ENCODE data around the gene APBA2. TPM values are rescaled to one million over a fixed set of nuclear protein-coding genes. Genes with fewer than 3 reads are reported as not detected.

Gene APBA2
- total and polyA plus RNA-seq, 10 of the 15 experiments (the other 5 are each of a cell fraction or from before 2014, with no cell fraction given), result 0.06 to 0.26 (median 0.07) TPM; not detected in 7

- POLR2A ChIA-PET, result no interaction called here
- RAD21 ChIA-PET (ENCODE audit: unreplicated experiment), result interaction anchor here (0.6 to 1.6 kb wide), 5 partner anchors 10 to 415 kb away, joined by 3 to 8 read pairs (median 4); no protein-coding TSS in a partner anchor
- Histone ChIP-seq H3K27me3 (replicated peaks in 1 of 2; ENCODE audit: control insufficient read depth in 2 of 2, insufficient read depth in 2 of 2, low read length in 1 of 2) (no peaks in the 10 kb centered on the region), H3K4me2 (ENCODE audit: control insufficient read depth, insufficient read depth) (peak overlapping the region; percentile 35; the same call in 1 of the 2 replicates), H3K4me3 (no peak overlapping the region), H3K4me1 (ENCODE audit: control insufficient read depth, insufficient read depth, low read length) (no peaks in the 10 kb centered on the region; the same call in 1 of the 2 replicates), H3K9ac (ENCODE audit: control insufficient read depth, insufficient read depth, low read length) (no peak overlapping the region), H4K20me1 (ENCODE audit: control insufficient read depth, insufficient read depth) (no peaks in the 10 kb centered on the region), H3K36me3 (ENCODE audit: control insufficient read depth in 2 of 2, insufficient read depth in 2 of 2, low read length in 1 of 2) (no peaks in the 10 kb centered on the region), H3K9me3 (replicated peaks; ENCODE audit: control insufficient read depth, insufficient read depth, low read length) (no peaks in the 10 kb centered on the region), H3K79me2 (ENCODE audit: control insufficient read depth, insufficient read depth, low read length) (no peaks in the 10 kb centered on the region), H2AFZ (ENCODE audit: control insufficient read depth, low read depth, low read length) (no peak overlapping the region), H3K27ac (ENCODE audit: control insufficient read depth, insufficient read depth) (no peak overlapping the region)
- BruUV-seq (replicated peaks), result no TSS peak
- no peak for DNase-seq (ENCODE audit: low read depth, low spot score)
- 0 out of 2 replicates have a peak, but pooled peaks have one; percentile 26 for TF ChIP-seq IKZF1 (conservative IDR thresholded peaks at IDR 0.05)
- no peak for TF ChIP-seq NFYB (IDR thresholded peaks at IDR 0.05; ENCODE audit: insufficient read depth, low read depth, low read length)
- no peak for TF ChIP-seq MAX (IDR thresholded peaks at IDR 0.05; ENCODE audit: low read depth, low read length)
- 0 out of 2 replicates have a peak, but pooled peaks have one; percentile 27 for TF ChIP-seq HCFC1 (IDR thresholded peaks at IDR 0.05; ENCODE audit: low read length)
- no peak for TF ChIP-seq NR2F1 (conservative IDR thresholded peaks at IDR 0.05)
- TF ChIP-seq MEF2B (IDR thresholded peaks at IDR 0.05; ENCODE audit: partially characterized antibody, poor library complexity, severe bottlenecking), result no peak
- TF ChIP-seq JUNB (IDR thresholded peaks at IDR 0.05), result no peak
- 0 out of 2 replicates have a peak, but pooled peaks have one; percentile 61 for TF ChIP-seq EED (IDR thresholded peaks at IDR 0.05; ENCODE audit: low read depth)
- TF ChIP-seq CTCF (IDR thresholded peaks at IDR 0.05 in 2 of 3, conservative IDR thresholded peaks at IDR 0.05 in 1 of 3; ENCODE audit: control insufficient read depth in 2 of 3, extremely low read depth in 1 of 3, insufficient read depth in 1 of 3, low read depth in 3 of 3, low read length in 3 of 3), result peak; percentile 80 to 97 (median 87)
- TF ChIP-seq CREB1 (IDR thresholded peaks at IDR 0.05; ENCODE audit: low read depth), result no peak
- 0 out of 2 replicates have a peak, but pooled peaks have one; percentile 42 for TF ChIP-seq YY1 (IDR thresholded peaks at IDR 0.05; ENCODE audit: low read depth, low read length)
- 0 out of 4 replicates have a peak, but pooled peaks of 1 of the 2 experiments have one; percentile 29 for TF ChIP-seq BHLHE40 (IDR thresholded peaks at IDR 0.05; ENCODE audit: borderline replicate concordance in 1 of 2, low read depth in 2 of 2, low read length in 1 of 2)
- TF ChIP-seq SMC3 (IDR thresholded peaks at IDR 0.05; ENCODE audit: borderline replicate concordance, low read length), result peak; percentile 72
- no peak for TF ChIP-seq HDAC2 (IDR thresholded peaks at IDR 0.05)
- TF ChIP-seq SMAD1 (IDR thresholded peaks at IDR 0.05; ENCODE audit: low read depth, partially characterized antibody), result no peak
- no peak for TF ChIP-seq NFYA (IDR thresholded peaks at IDR 0.05; ENCODE audit: borderline replicate concordance, low read depth, low read length)
- peak; percentile 77 for TF ChIP-seq RAD21 (IDR thresholded peaks at IDR 0.05; ENCODE audit: insufficient read depth, low read depth, low read length)
- no peak for TF ChIP-seq HDAC6 (IDR thresholded peaks at IDR 0.05; ENCODE audit: unreplicated experiment)
- TF ChIP-seq GATAD2B (conservative IDR thresholded peaks at IDR 0.05; ENCODE audit: low read depth), result no peak
- TF ChIP-seq ZNF622 (IDR thresholded peaks at IDR 0.05), result no peak
- ATAC-seq, result peak; percentile 79
- SMC1A ChIA-PET (ENCODE audit: uncharacterized antibody, unreplicated experiment), result interaction anchor here (0.6 to 1.6 kb wide), 6 partner anchors 109 to 390 kb away, joined by 3 to 4 read pairs (median 4); no protein-coding TSS in a partner anchor
- WGBS (ENCODE audit: insufficient coverage, insufficient replicate concordance, low lambda C conversion rate, missing lambda C conversion rate), result 11% methylated on average over 31 of the region's 31 CpGs
- in situ Hi-C loops (cut with MboI), result no loop called here
- no peak for FAIRE-seq
- intact Hi-C loops (cut with micrococcal nuclease; ENCODE audit: unreplicated experiment), result loop anchor here (5.0 kb wide), 1 partner anchor 603 kb away; no protein-coding TSS in a partner anchor
- CTCF ChIA-PET, result interaction anchor here (0.8 to 2.2 kb wide), 19 partner anchors 9 to 786 kb away, joined by 3 to 12 read pairs (median 4); no protein-coding TSS in a partner anchor
Measured at GRCh38 chr15:29139540-29140459, 254.0 kb downstream of the APBA2 start.
